CD4-positive, alpha-beta T cell treated with Interferon gamma for 1 hour (primary cell): Measurements from ENCODE around the gene ABCC5.
"Not testable (repeated sequence)": the region's sequence is repeated elsewhere in the genome, so short reads cannot be mapped to it uniquely, and the experiment has no call there.

Experiments used
- DNase-seq: peaks from one replicate; pipeline ENCODE4 v3.0.0-alpha.2; 2020

Gene ABCC5

DNA sequence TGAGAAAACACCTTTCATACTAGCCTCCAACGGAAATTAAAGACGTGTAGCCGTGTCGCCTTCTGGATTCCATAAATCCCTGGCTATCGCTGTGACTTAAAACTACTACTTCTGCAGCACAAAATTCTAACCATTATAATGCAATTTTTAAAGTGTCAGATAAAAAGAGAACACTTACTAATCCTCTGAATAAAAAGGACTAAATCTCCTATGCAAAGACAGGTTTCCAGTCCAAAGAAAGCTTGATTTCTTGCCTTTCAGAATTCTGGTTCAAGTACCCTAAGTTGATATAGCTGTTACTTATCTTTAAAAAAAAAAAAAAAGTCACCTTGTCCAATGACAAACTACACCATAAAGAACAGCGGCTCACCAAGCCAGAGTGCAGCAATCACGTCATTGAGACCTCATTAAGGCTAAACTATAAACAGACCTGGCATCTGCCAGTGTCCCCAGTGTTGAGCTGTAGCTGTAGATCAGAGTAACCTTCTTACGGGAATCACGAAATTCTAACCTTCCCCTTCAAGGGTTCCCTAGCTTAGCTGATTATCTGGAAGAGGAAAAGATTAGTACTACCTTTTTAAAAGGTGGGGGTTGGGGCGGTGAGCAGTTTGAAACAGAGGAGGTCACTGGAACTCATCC is 2.2 kb downstream of the ABCC5 start:
- no peak for DNase-seq

DNA sequence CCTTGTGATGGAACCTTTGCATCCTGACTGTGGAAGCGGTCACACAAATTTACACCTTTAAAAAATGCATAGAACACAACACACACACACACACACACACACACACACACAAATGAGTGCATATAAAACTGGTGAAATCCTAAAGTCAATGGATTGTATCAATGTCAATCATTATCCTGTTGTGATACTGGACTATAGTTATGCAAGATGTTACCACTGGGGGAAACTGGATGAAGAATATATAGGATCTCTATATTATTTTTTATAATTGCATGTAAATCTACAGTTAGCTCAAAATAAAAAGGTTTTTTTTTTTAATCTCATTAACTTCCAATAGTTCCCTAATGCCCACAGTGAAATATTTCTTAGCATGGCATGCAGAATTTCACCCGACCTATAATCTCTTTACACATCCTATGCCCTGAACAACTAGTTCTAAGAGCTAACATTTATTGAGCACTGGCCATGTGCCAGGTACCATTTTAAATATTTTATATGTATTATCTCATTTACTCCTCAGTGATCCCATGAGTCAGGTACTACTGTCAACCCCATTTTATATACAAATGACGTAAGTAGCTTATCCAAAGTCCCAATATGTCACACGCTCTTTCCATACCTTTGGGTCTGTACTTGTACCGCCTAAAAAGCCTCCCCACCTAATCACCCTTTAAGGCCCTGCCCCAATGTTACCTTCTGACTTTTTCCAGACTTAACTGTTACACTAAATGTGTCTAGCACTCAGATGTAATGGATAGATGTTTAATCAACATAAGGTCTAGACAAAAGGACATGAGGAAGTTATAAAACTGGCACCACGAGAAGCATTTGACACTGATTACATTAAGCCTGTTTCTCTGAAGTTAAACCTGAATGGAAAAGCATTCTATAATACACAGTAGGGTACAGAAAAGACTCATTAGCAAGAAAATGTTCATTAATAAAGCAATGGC is 5.5 kb downstream of the ABCC5 start:
- no peak for DNase-seq

DNA sequence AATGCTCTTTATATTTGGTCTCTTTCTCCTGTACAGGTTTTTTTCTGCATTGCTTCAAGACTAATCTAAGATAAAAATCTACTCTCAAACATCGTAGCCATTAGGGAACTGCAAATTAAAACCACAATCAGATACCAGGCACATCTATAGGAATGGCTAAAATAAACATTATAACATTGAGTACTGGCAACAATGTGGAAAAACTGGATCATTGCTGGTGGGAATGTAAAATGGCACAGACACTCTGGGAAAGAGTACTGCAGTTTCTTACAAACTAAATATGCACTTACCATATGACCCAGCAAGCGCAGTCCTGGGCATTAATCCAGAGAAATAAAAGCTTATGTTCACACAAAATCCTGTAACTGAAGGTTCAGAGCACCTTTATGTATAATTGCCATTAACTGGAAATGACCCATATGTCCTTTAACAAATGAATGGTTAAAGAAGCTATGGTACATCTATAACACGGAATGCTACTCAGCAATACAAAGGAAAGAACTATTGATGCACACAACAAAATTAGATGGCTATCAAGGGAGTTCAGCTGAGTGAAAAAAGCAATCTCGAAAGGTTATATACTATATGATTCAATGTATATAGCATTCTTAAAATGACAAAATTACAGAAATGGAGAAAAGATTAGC is 6.3 kb downstream of the ABCC5 start:
- DNase-seq = no peak

DNA sequence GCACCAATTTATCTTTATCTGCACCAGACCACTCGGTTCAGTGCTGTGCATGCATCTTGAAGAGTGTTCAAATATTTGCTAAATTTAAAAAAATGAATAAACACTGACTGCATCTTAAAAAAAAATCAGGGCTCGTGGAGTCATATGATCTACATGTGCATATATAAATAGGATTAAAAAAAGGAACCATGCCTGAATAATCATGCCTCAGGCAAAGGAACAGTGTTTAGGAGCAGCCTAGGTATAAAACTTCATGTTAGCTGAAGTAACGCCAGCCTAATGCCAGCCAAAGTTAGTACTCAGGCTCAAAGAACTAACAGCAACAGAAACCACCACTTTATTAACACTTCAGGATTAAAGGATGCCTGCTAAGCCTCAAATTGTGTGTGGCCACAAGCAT is 9.5 kb downstream of the ABCC5 start:
- DNase-seq = no peak

DNA sequence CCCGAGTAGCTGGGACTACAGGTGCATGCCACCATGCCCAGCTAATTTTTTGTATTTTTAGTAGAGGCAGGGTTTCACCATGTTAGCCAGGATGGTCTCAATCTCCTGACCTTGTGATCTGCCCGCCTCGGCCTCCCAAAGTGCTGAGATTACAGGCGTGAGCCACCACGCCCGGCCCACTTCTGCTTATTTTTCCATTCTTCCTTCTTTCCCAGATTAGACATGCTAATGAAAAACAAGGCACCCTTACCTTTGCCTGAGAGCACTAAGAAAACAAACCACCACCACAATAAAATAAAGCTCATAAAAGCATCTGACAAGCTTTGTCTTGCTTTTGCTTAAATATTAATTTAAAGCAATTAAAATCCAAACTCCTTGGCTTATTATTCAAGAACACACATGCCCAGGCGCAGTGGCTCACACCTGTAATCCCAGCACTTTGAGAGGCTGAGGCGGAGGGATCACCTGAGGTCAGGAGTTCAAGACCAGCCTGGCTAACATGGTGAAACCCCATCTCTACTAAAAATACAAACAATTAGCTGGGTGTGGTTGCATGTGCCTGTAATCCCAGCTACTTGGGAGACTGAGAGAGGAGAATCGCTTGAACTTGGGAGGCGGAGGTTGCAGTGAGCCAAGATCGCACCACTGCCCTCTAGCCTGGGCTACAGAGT is 10.4 kb downstream of the ABCC5 start:
- DNase-seq = not testable (repeated sequence)

DNA sequence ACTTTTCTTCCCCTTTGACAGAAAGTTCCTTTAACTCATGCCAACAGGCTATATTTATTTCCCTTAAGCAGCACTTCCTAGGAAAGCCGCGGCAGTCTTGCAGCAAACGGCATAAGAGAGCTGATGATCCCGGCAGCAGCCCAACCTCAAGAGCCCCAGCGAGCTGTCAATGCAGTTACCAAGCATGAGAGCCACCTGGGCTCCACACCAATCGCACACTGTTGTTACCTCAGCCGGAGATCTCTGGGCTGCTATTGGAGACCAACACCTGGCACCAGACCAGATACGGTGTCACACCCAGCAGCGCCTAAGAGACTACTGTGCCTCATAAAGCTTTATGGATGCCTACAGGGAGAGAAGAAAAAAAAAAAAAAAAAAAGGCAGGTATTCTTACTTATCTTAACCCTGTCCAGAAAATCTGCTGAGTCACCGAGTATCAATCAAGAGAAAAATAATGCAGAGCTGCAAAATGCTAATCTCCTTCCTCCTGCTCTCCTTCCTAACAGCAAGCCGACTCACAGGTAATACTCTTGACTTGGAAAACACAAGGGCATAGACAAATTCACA is 11.7 kb downstream of the ABCC5 start:
- DNase-seq = peak; percentile 11

DNA sequence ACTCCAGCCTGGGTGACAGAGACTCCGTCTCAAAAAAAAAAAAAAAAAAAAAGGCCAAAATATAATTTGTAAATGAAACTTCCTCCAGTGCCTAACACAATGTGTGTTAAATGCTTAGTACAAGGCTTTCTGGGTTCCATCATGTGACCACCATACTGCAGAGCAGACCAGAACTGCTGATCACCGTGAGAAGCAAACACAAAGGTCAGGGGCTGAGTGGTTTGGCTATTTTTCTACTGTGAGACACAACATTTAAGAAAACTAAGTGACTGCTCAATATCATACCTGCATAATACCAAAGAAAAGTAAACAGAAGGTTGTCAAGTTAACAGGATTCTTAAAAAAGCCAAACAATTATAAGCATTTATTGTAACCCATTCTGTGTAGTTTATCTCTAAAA is 13.2 kb downstream of the ABCC5 start:
- no peak for DNase-seq

DNA sequence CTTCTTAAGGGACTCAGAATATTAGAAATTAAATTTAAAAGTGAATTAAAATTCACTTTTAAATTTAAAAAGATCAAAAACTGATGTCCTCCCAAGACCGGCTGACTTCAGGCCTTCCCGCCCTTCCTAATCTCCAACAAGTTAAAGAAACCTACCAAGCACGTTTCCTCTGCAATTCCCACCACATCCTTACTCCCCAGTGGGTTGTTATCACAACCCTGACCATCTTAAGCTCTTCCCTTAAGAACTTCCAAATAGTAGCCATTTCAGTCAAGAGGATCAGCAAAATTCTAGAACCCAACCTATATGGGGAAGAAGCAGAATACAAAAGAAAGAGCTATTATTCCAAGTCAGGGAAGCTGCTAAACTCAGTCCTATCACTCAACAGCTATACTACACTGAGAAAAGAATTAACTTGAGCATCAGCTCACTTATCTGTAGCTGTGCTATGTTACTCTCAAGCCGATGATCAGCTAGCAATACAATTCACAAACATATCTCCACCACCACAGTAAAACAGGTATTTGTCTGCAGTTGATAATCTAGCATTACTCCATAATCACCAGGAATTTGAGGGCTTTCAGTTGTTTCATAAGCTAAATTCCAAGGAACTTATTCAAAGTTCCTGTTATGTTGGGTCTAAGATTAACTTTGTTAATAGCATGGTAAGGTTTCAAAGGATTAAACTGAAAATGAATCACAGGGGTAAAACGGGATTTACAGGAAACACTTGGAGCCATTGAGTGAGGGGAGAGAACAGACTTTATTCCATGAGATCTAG is 14.3 kb downstream of the ABCC5 start:
- no peak for DNase-seq

DNA sequence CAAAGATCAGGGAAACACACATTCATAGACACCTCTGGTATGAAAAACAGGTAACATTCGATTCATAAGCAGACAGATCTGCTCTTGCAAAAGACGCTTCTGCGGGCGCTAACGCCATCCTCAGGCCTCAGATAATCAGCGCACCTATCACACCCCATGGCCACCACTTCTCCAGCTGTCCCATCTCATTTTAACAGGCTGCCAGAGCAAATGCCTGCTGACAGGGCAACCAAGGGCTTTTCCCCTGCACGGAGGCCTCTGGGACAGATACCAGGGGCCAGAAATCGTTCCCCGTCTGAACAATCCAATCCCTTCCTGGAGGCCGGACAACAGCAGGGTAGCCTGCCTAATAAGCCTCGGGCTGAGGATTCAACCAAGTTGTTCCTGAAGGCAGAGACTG is 15.2 kb downstream of the ABCC5 start:
- DNase-seq = no peak

DNA sequence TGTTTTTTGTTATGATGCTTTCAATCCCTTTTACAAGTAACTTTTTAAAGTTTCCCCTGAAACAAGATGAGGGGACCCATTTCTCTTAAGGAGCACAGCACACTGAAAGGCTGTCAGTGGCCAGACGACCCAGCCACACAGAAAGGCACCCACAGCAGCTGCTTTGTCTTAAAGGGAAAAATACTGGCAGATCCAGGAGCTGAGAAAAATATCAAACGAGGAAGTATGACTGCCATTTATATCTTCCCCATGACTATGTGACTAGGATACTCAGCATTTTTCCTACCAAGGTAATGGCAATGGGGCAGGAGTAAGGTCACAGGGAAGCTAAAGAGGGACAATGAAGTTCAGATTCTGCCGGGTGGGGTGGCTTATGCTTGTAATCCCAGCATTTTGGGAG is 15.9 kb downstream of the ABCC5 start:
- DNase-seq = no peak

DNA sequence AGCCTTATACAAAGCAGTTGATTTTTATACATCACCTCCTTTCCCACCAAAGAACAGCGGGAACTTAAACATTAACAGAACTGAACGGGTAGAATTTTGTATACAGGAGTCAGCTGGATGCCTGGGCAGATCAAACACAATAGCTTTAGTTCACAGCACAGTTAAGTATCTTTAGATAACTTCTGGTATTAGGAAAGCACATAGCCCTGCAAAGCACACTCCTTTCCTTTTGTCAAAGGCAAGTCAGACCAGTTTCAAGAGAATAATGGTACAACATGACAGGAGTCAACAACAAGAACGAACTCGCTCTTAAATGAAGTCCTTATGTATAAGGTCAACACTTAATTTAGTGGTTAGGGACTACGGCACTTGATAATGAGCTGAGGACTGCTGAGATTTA is 26.3 kb downstream of the ABCC5 start:
- no peak for DNase-seq

DNA sequence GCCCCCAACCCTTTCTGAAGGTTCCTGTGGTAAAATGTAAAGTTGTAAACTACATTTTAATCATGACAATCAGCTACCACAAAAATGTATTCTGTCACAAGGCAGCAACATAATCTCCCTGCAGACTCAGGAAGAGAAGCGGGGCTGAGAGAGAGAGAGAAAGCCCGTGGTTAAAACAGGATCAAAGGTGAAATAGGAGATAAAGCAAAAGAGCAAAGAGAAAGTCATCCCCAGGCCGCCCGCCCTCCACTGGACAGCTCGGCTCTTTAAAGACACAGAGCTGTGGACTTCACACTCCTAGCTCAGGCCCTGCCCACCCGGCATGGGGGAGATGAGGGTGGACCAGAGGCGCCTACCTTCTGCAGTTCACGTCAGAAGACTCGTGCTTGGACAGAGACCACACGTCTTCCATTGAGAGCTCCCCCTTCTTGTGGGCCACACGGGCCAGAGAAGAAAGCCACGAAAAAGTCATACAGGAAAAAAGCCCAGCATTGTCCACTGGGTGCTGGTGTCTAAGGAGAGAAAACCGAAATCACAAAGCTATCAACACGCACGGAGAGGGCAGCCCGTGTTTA is 29.4 kb downstream of the ABCC5 start:
- DNase-seq = no peak

DNA sequence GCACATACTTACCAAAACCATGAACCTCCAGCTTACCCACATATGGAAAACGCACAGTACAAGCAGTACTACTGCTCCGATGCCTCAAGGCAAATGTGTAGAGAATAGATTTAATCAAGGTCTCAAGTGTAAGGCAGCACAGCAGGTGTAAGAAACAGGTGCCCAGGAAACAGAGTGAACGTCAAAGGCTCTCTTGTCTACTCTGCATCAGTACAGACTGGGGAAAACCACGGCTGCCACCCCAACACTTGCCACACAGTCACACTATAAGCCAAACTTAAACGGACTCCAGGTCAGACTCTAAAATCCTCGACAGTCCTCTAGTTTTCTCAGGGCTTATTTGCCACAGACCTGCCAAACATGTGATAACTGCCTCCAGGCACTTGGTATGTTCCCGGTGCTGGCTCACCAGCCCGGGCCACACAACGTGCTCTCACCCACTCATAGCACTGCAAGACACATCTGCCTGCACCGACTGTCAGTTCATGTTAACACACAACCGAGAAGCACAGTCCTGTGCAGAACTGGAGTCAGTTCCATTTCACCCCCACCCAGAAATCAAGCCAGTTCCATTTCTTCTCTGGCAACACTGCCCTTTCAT is 30.6 kb downstream of the ABCC5 start:
- DNase-seq = no peak

DNA sequence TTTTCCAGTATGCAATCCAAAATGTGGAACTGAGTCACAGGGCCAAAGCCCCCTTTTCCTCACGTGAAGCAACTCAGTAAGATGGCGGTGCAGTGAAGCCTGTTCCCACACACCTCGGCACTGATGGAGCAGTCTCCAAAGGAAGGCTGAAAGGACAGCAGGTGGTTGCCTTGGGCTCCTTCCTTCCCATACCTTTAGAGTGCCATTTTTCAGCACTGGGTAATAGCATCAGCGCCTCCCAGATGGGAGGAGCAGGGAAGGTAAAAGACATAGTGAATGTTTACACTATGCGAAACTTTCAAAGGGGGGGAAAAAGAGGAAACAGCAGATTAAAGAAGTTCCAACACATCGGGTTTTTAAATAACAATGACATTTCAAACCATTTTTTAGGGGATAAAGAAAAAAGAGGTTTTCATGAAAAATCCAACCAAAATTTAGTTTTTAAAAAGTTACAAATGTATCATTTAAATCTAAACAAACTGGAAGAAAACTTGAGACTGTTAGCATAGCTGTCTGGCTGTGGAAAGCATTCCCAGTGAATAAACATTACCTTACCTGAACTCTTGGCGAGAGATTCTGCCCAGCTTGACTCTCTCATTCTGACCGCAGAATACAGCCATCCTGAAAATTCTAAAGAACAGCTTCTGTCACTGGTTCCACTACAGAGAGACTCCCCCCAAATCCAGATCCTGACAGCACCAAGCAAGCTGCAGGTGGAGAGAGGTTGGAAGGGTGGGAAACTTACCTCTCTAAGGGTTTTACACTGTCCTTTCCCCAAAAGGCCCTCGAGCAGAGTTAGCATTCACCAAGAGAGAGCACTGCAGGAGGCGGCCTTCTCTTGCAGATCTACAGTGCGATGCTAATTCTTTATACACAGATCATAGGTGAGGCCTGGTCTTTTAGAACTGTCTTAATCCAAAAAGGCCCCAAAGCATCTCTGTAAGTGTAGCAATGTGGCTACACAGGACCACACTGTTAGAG is 32.6 kb downstream of the ABCC5 start:
- DNase-seq = no peak

DNA sequence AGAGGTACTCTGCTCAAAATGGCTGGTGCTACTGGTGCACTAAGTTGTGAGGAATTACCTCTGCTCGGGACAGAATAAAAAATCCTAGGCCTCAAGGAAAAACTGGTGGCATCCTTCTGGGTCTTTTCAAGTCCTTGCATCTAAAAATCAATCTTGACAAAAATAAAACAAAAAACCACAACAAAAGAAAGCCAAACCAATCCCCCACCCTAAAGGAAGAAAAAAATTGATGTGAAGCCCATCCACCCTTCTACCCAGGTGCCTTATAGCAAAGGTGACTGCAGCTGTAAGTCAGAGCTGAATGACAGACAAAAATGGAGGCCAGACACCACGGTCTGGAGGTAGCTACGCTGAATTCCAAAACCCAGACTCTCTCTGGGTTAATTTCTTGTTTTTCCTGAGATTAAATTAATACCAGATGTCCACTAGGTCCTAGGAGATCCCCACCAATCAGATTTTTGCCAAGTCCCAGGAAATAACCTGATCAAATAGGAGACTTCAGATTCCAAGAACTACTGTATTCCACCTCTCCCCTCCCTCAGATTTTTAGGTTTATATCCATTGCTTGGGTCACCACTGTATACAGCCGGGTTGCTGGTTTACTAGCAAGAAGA is 33.5 kb downstream of the ABCC5 start:
- no peak for DNase-seq

DNA sequence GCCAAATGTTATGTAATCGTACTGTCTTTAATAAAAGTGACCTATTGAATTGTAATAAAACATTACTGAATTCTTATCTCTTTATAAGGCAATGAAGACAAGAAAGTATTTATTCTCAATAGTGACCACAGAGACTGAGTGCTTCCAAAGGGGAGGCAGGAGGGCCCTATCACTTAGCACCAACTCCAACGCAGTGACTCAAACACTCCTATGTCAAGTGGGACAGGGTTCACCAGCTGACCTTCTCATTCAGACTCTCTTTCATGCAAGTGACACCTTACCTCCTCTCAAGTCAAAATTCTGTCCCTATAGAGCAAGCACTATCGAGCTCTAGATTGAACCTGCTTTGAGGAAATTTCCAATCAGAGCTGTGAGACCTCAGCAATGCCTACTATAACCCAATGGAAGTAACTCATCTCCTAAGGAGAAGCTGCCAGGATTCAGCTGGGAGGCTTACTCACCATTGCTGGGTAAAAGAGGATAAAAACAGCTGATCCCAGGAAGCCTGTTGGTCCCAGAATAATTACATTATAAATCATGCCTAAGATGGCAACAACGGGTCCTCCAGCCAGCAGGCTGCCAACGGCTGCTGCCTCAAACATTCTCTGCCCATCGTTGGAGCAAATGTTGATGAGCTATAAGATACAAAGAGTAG is 35.6 kb downstream of the ABCC5 start:
- DNase-seq = no peak

DNA sequence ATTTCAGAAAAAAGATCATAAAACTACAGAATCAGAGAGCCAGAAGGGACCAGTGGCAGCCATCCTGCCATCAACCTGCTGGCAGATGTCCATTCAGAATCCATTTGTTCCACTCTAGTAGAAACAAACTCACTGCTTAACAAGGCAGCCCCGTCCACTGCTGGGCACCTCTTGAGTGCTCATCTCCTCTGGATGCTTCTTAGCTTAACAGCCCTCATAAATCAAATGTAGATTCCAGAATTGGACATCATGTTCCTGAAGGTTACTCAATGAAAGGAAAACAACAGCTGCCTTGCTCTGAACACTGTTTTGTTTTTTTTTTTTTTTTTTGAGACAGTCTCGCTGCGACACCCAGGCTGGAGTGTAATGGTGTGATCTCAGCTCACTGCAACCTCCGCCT is 37.3 kb downstream of the ABCC5 start:
- no peak for DNase-seq

DNA sequence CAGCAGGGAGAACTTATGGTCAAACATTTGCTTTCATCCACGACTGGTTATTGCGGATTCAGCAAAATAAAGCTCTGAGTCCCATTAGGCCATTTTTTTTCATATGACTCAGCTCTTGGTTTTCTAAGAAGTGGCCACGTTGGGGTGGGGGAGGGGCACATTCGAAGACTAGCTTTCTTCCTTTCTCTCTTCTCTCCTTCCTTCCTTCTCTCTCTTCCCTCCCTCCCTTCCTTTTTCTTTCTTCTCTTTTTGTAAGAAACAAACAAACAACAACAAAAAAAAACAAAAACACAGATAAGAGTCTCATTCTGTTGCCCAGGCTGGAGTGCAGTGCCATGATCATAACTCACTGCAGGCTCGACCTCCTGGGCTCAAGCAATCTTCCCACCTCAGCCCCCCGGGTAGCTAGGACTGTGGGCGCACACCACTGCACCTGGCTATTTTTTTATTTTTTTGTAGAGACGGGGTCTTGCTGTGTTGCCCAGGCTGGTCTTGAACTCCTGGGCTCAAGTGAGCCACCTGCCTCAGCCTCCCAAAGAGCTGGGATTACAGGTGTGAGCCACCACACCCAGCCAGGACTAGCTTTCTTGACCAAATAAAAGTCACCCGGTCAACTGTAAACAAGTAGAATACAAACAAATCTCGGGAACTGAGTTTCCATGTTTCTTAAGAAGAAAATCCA is 41.6 kb downstream of the ABCC5 start:
- DNase-seq = no peak
